Body of pancreas (tissue), 4 donors: ENCODE data around the gene DAPK2.

Experiments used
- CTCF ChIP-seq, 7 experiments: fragments of 450-650 bp in 4 of 7; fragments of 200-600 bp in 3 of 7; sonication (generic) in 3 of 7; IDR thresholded peaks; one replicate each; pipeline ENCODE4 v1.5.1; 2016 to 2019; ENCODE audit warnings: antibody characterized with exemption in 7 of 7
- POLR2A ChIP-seq, 3 donors: fragments of 450-650 bp; IDR thresholded peaks; one replicate each; pipeline ENCODE4 v1.6.1; 2016; ENCODE audit warnings: antibody characterized with exemption in 3 of 3, mild to moderate bottlenecking in 2 of 3

- TF ChIP-seq CTCF (IDR thresholded peaks at IDR 0.05), result no peak
- TF ChIP-seq POLR2A (IDR thresholded peaks at IDR 0.05), result no peak
Observed at GRCh38 chr15:64006642-64007041, 39.6 kb downstream of the DAPK2 start.
